Activated T-helper 2 cell treated with anti-CD3 and anti-CD28 coated beads, Interferon-gamma antibody, Interleukin-2, Interleukin-4, amounts not matched to agents 10 μg/mL and 5 μg/mL and 100 μg/mL, durations not matched to agents 14 hours and 24 hours and 36 hours (primary cell): ENCODE measurements around the gene GLOD5. TPM values are rescaled to one million over a fixed set of nuclear protein-coding genes. Genes with fewer than 3 reads are reported as not detected.
"Not testable (repeated sequence)": the region's sequence is repeated elsewhere in the genome, so short reads cannot be mapped to it uniquely, and the experiment has no call there.

Source experiments
- DNase-seq: peaks from one replicate; pipeline ENCODE4 v3.0.0; 2021; ENCODE audit warnings: low spot score
- H3K27ac Mint-ChIP-seq: one replicate; pipeline ENCODE4 v1.8.0; 2021; ENCODE audit warnings: mixed read lengths
- H3K27me3 Mint-ChIP-seq: one replicate; pipeline ENCODE4 v1.8.0; 2021; ENCODE audit warnings: low read depth, mixed read lengths
- H3K36me3 Mint-ChIP-seq: one replicate; pipeline ENCODE4 v1.8.0; 2021; ENCODE audit warnings: low read depth, mixed read lengths
- H3K4me1 Mint-ChIP-seq: one replicate; pipeline ENCODE4 v1.8.0; 2021; ENCODE audit warnings: low read depth, mixed read lengths
- H3K4me3 Mint-ChIP-seq: one replicate; pipeline ENCODE4 v1.8.0; 2021; ENCODE audit warnings: low read depth, mild to moderate bottlenecking, moderate library complexity, mixed read lengths
- H3K9me3 Mint-ChIP-seq: one replicate; pipeline ENCODE4 v1.8.0; 2021; ENCODE audit warnings: mixed read lengths
- intact Hi-C: fragments of 100-400 bp; cut with micrococcal nuclease; formaldehyde crosslinking; loops from one replicate; pipeline ENCODE4 v1.15.1; 2023
- total RNA-seq: library from RNA; stranded (reverse); gene quantifications from 2 replicates; pipeline ENCODE4 v1.2.3, GENCODE V29; 2022

The GLOD5 gene
- total RNA-seq, 1 donor from 2014 or later: not detected

DNA sequence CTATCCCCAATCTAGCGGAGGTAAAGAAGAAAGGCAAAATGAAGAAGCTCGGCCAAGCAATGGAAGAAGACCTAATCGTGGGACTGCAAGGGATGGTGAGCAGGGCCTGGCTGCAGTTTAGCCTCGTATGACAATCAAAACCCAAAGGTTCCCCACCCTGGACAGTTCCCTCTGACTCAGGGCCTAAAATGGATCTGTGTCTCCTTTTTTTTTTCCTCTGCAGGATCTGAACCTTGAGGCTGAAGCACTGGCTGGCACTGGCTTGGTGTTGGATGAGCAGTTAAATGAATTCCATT lies 41.3 kb downstream of the GLOD5 start:
- Mint-ChIP-seq H3K4me3 (peak overlapping the region; percentile 91), H3K4me1 (peaks cover 24% of the 10 kb centered on the region), H3K27me3 (no peaks in the 10 kb centered on the region), H3K36me3 (peaks cover 26% of the 10 kb centered on the region), H3K9me3 (no peaks in the 10 kb centered on the region), H3K27ac (peak overlapping the region; percentile 96)
- intact Hi-C loops: loop anchor here (1.0 to 10.0 kb wide), 5 partner anchors 94 to 362 kb away; partner anchors contain the start of genes MAGIX, OTUD5, PQBP1 and SUV39H1
- no peak for DNase-seq

- Mint-ChIP-seq H3K4me3 (no peak overlapping the region), H3K4me1 (peaks cover 20% of the 10 kb centered on the region), H3K27ac (peak overlapping the region; percentile 18), H3K36me3 (peaks cover 29% of the 10 kb centered on the region), H3K9me3 (no peaks in the 10 kb centered on the region), H3K27me3 (no peaks in the 10 kb centered on the region)
- intact Hi-C loops: loop anchor here (10.0 kb wide), 1 partner anchor 359 kb away; the partner anchor contains the start of gene MAGIX
- DNase-seq: no peak
Observed at GRCh38 chrX:48806081-48806480, 44.5 kb downstream of the GLOD5 start.

GRCh38 chrX:48813644-48814043 lies 52.1 kb downstream of the GLOD5 start:
- H3K4me1 Mint-ChIP-seq: no peaks in the 10 kb centered on the region
- H3K4me3 Mint-ChIP-seq: no peak overlapping the region
- peaks cover 9% of the 10 kb centered on the region for H3K36me3 Mint-ChIP-seq
- no peaks in the 10 kb centered on the region for H3K9me3 Mint-ChIP-seq
- no peak overlapping the region for H3K27ac Mint-ChIP-seq
- H3K27me3 Mint-ChIP-seq: no peaks in the 10 kb centered on the region
- intact Hi-C loops: no loop called here
- no peak for DNase-seq

DNA sequence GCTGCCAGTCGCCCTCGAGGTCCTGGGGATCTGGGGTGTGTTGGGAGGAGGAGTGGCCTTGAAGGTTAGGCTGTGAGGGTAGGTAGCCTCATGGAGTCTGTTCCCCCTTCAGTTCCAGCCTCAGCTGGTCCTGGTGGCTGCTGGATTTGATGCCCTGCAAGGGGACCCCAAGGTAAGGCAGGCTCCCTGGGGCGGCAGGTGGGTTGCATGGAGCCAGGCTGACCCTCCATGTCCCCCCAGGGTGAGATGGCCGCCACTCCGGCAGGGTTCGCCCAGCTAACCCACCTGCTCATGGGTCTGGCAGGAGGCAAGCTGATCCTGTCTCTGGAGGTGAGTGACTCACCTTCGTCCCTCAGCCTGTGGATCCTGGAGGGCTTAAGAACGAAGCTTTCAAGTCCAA lies 53.2 kb downstream of the GLOD5 start:
- Mint-ChIP-seq H3K36me3 (peaks cover 11% of the 10 kb centered on the region), H3K4me3 (no peak overlapping the region), H3K4me1 (no peaks in the 10 kb centered on the region), H3K27me3 (no peaks in the 10 kb centered on the region), H3K9me3 (no peaks in the 10 kb centered on the region), H3K27ac (no peak overlapping the region)
- intact Hi-C loops: no loop called here
- DNase-seq: no peak

- no peaks in the 10 kb centered on the region for H3K27me3 Mint-ChIP-seq
- H3K27ac Mint-ChIP-seq: no peak overlapping the region
- H3K4me1 Mint-ChIP-seq: no peaks in the 10 kb centered on the region
- H3K4me3 Mint-ChIP-seq: no peak overlapping the region
- H3K36me3 Mint-ChIP-seq: peaks cover 13% of the 10 kb centered on the region
- DNase-seq: no peak
- intact Hi-C loops: no loop called here
- H3K9me3 Mint-ChIP-seq: no peaks in the 10 kb centered on the region
Observed at GRCh38 chrX:48815266-48815665, 53.7 kb downstream of the GLOD5 start.

GRCh38 chrX:48816014-48816810 lies 54.7 kb downstream of the GLOD5 start:
- no peaks in the 10 kb centered on the region for H3K27me3 Mint-ChIP-seq
- H3K4me1 Mint-ChIP-seq: no peaks in the 10 kb centered on the region
- DNase-seq: no peak
- no peak overlapping the region for H3K4me3 Mint-ChIP-seq
- peaks cover 10% of the 10 kb centered on the region for H3K36me3 Mint-ChIP-seq
- intact Hi-C loops: no loop called here
- H3K9me3 Mint-ChIP-seq: no peaks in the 10 kb centered on the region
- no peak overlapping the region for H3K27ac Mint-ChIP-seq

GRCh38 chrX:48818098-48818497 lies 56.6 kb downstream of the GLOD5 start:
- peaks cover 7% of the 10 kb centered on the region for H3K36me3 Mint-ChIP-seq
- no peaks in the 10 kb centered on the region for H3K27me3 Mint-ChIP-seq
- no peak for DNase-seq
- no peak overlapping the region for H3K4me3 Mint-ChIP-seq
- no peaks in the 10 kb centered on the region for H3K9me3 Mint-ChIP-seq
- H3K27ac Mint-ChIP-seq: no peak overlapping the region
- intact Hi-C loops: no loop called here
- H3K4me1 Mint-ChIP-seq: peaks cover 1% of the 10 kb centered on the region

DNA sequence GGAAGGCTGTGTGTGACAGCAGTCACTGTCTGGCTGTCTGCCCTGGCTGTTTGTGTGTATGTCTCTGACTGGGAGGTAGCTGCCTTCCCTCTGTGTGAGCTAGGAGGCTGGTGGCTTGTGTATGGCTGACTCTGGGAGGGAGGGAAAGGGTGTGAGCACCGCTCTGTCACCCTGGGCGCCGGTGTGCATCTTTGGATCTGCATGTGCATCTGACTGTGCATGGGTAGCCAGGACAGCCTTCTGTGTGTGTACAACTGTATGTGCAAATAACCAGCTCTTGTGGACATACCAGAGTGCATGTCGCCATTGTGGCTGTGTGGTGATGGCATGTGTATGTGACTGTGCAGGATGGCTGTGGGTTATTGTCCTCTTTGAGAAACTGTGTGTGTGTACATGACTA lies 57.3 kb downstream of the GLOD5 start:
- Mint-ChIP-seq H3K27ac (no peak overlapping the region), H3K4me3 (no peak overlapping the region), H3K4me1 (peaks cover 1% of the 10 kb centered on the region), H3K9me3 (no peaks in the 10 kb centered on the region), H3K27me3 (no peaks in the 10 kb centered on the region), H3K36me3 (peaks cover 9% of the 10 kb centered on the region)
- intact Hi-C loops: no loop called here
- DNase-seq: no peak

GRCh38 chrX:48819394-48819793 lies 57.8 kb downstream of the GLOD5 start:
- DNase-seq, H3K9me3 Mint-ChIP-seq, H3K4me3 Mint-ChIP-seq, H3K27me3 Mint-ChIP-seq, H3K27ac Mint-ChIP-seq, H3K4me1 Mint-ChIP-seq, intact Hi-C loops: not testable (repeated sequence)
- peaks cover 11% of the 10 kb centered on the region for H3K36me3 Mint-ChIP-seq

DNA sequence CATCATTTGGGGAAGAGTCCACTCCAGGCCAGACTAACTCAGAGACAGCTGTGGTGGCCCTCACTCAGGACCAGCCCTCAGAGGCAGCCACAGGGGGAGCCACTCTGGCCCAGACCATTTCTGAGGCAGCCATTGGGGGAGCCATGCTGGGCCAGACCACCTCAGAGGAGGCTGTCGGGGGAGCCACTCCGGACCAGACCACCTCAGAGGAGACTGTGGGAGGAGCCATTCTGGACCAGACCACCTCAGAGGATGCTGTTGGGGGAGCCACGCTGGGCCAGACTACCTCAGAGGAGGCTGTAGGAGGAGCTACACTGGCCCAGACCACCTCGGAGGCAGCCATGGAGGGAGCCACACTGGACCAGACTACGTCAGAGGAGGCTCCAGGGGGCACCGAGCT lies 61.5 kb downstream of the GLOD5 start:
- intact Hi-C loops: no loop called here
- Mint-ChIP-seq H3K9me3 (no peaks in the 10 kb centered on the region), H3K27ac (no peak overlapping the region), H3K4me3 (no peak overlapping the region), H3K4me1 (peaks cover 1% of the 10 kb centered on the region), H3K36me3 (peaks cover 27% of the 10 kb centered on the region), H3K27me3 (peaks cover 8% of the 10 kb centered on the region)
- DNase-seq: no peak

Other genes starting within 250 kb of the GLOD5 start
- gene EBP, start 239.9 kb upstream of the GLOD5 start, total RNA-seq: 209 and 212 TPM in 2 replicates
- gene TBC1D25, start 222.0 kb upstream of the GLOD5 start, total RNA-seq: 16.0 and 18.3 TPM in 2 replicates
- 345 and 346 TPM in 2 replicates for gene RBM3, start 187.3 kb upstream of the GLOD5 start, total RNA-seq
- gene WDR13, start 164.3 kb upstream of the GLOD5 start, total RNA-seq: 43.4 and 44.7 TPM in 2 replicates
- gene WAS, start 77.9 kb upstream of the GLOD5 start, total RNA-seq: 117 and 120 TPM in 2 replicates
- 28.8 and 29.6 TPM in 2 replicates for gene SUV39H1, start 65.0 kb upstream of the GLOD5 start, total RNA-seq
- gene GATA1, start 24.8 kb downstream of the GLOD5 start, total RNA-seq: not detected in 2 replicates
- 73.9 and 77.7 TPM in 2 replicates for gene HDAC6, start 40.3 kb downstream of the GLOD5 start, total RNA-seq
- not detected in 2 replicates for gene ERAS, start 64.8 kb downstream of the GLOD5 start, total RNA-seq
- 0.18 and 0.23 TPM in 2 replicates for gene PCSK1N, start 73.9 kb downstream of the GLOD5 start, total RNA-seq
- gene TIMM17B, start 136.0 kb downstream of the GLOD5 start, total RNA-seq: 66.2 and 71.6 TPM in 2 replicates
- gene PQBP1, start 136.2 kb downstream of the GLOD5 start, total RNA-seq: 97.3 and 103 TPM in 2 replicates
- gene SLC35A2, start 149.9 kb downstream of the GLOD5 start, total RNA-seq: 18.3 and 21.9 TPM in 2 replicates
- gene PIM2, start 157.3 kb downstream of the GLOD5 start, total RNA-seq: 313 and 315 TPM in 2 replicates
- gene OTUD5, start 195.9 kb downstream of the GLOD5 start, total RNA-seq: 73.9 and 77.9 TPM in 2 replicates
- gene KCND1, start 210.1 kb downstream of the GLOD5 start, total RNA-seq: 2.9 and 3.3 TPM in 2 replicates
- gene GRIPAP1, start 240.5 kb downstream of the GLOD5 start, total RNA-seq: 86.5 and 93.1 TPM in 2 replicates